H1 (cell line): ENCODE results near the gene OTX2. TPM values are rescaled to one million over a fixed set of nuclear protein-coding genes. Genes with fewer than 3 reads are reported as not detected.

Experiments
- CTCF ChIA-PET: fragments of 300-600 bp; sonication (Branson Sonifier 250); formaldehyde crosslinking; loops from one replicate; lab custom pipeline; 2021; ENCODE audit not compliant: partially characterized antibody; lab: Charles Lee
- POLR2A ChIA-PET: fragments of 300-600 bp; sonication (Branson Sonifier 250); formaldehyde crosslinking; loops from one replicate; lab custom pipeline; 2021; ENCODE audit warnings: inconsistent platforms; ENCODE audit not compliant: partially characterized antibody; lab: Charles Lee
- DNase-seq, 2 experiments: peaks; one replicate each; pipeline versions ENCODE4 v3.0.0 to v3.0.0-alpha.2; 2010 to 2022; ENCODE audit warnings: low spot score in 2 of 2, low read depth in 1 of 2, mixed read lengths in 1 of 2
- FAIRE-seq: peaks from 2 replicates; lab custom pipeline; 2011; peaks lifted over from hg19 to GRCh38; lab: Jason Lieb, UNC
- H2AFZ ChIP-seq: 2 replicates; pipeline ENCODE4 v1.8.1; 2012; ENCODE audit warnings: low read length, inconsistent platforms
- H2AK5ac ChIP-seq: 2 replicates; pipeline ENCODE4 v1.6.1; 2013; ENCODE audit warnings: low read depth, low read length
- H2BK120ac ChIP-seq: replicated peaks from 2 replicates; pipeline ENCODE3; 2013; ENCODE audit warnings: low read depth, low read length, inconsistent platforms
- H2BK12ac ChIP-seq: 2 replicates; pipeline ENCODE4 v1.6.1; 2013; ENCODE audit warnings: low read depth, low read length
- H2BK15ac ChIP-seq: 2 replicates; pipeline ENCODE4 v1.6.1; 2013; ENCODE audit warnings: low read length
- H2BK20ac ChIP-seq: 2 replicates; pipeline ENCODE4 v1.6.1; 2013; ENCODE audit warnings: low read length
- H2BK5ac ChIP-seq: 2 replicates; pipeline ENCODE4 v1.6.1; 2013; ENCODE audit warnings: low read depth, low read length
- H3K14ac ChIP-seq: 2 replicates; pipeline ENCODE4 v1.6.1; 2013; ENCODE audit warnings: inconsistent platforms; ENCODE audit not compliant: insufficient read length
- H3K18ac ChIP-seq: 2 replicates; pipeline ENCODE4 v1.6.1; 2013; ENCODE audit warnings: low read length; ENCODE audit errors: extremely low read depth
- H3K23ac ChIP-seq: 2 replicates; pipeline ENCODE4 v1.6.1; 2013; ENCODE audit warnings: inconsistent platforms; ENCODE audit not compliant: insufficient read length
- H3K23me2 ChIP-seq: 2 replicates; pipeline ENCODE4 v1.6.1; 2013; ENCODE audit warnings: low read depth, low read length
- H3K27ac ChIP-seq: 2 replicates; pipeline ENCODE4 v1.6.1; 2011; ENCODE audit warnings: low read depth, low read length, inconsistent platforms
- H3K27me3 ChIP-seq, 4 experiments: replicated peaks in 1 of 4; 1 replicate in 1 of 4; 2 replicates in 3 of 4; pipeline versions ENCODE4 v1.6.1 to v1.8.1; 2011 to 2013; ENCODE audit warnings: low read length in 3 of 4, mild to moderate bottlenecking in 3 of 4, inconsistent platforms in 2 of 4, mixed read lengths in 2 of 4, moderate library complexity in 1 of 4; ENCODE audit not compliant: control insufficient read depth in 3 of 4, insufficient read depth in 3 of 4; ENCODE audit errors: extremely low read depth in 1 of 4
- H3K36me3 ChIP-seq, 4 experiments: 2 replicates each; pipeline versions ENCODE4 v1.6.1 to v1.8.1; 2011 to 2013; ENCODE audit warnings: mild to moderate bottlenecking in 4 of 4, low read length in 3 of 4, moderate library complexity in 2 of 4, control low read depth in 1 of 4, inconsistent platforms in 1 of 4; ENCODE audit not compliant: insufficient read depth in 4 of 4, control insufficient read depth in 2 of 4
- H3K4ac ChIP-seq: replicated peaks from 2 replicates; pipeline ENCODE3; 2013; ENCODE audit warnings: low read length, low read depth, mixed read lengths, inconsistent platforms; ENCODE audit not compliant: insufficient read length
- H3K4me1 ChIP-seq, 4 experiments: replicated peaks in 1 of 4; 1 replicate in 1 of 4; 2 replicates in 3 of 4; pipeline versions ENCODE4 v1.6.1 to v1.8.1; 2011 to 2013; ENCODE audit warnings: low read length in 3 of 4, inconsistent platforms in 2 of 4, mixed read lengths in 1 of 4; ENCODE audit not compliant: insufficient read depth in 4 of 4, control insufficient read depth in 3 of 4
- H3K4me2 ChIP-seq, 2 experiments: 2 replicates each; pipeline versions ENCODE4 v1.6.1 to v1.8.1; 2011 to 2013; ENCODE audit warnings: low read depth in 2 of 2, low read length in 2 of 2, control low read depth in 1 of 2, inconsistent platforms in 1 of 2, mild to moderate bottlenecking in 1 of 2; ENCODE audit not compliant: insufficient read depth in 1 of 2
- H3K4me3 ChIP-seq, 4 experiments: fragments of 200-600, 300-600 bp in 1 of 4; sonication (generic), shearing (Covaris generic), sonication (Bioruptor Twin) in 1 of 4; 2 replicates each; pipeline versions ENCODE4 v1.5.1 to v1.8.1; 2011 to 2016; ENCODE audit warnings: low read length in 4 of 4, low read depth in 3 of 4, control low read depth in 2 of 4, inconsistent platforms in 2 of 4, mild to moderate bottlenecking in 2 of 4, mixed read lengths in 1 of 4, moderate library complexity in 1 of 4; ENCODE audit not compliant: insufficient read depth in 2 of 4; ENCODE audit errors: extremely low read depth in 1 of 4
- H3K56ac ChIP-seq: replicated peaks from 2 replicates; pipeline ENCODE3; 2013; ENCODE audit warnings: low read depth, mild to moderate bottlenecking, mixed read lengths, low read length, inconsistent platforms; ENCODE audit not compliant: insufficient read length
- H3K79me1 ChIP-seq: 2 replicates; pipeline ENCODE4 v1.6.1; 2013; ENCODE audit warnings: low read depth, low read length, control low read depth
- H3K79me2 ChIP-seq, 2 experiments: 2 replicates each; pipeline versions ENCODE4 v1.6.1 to v1.8.1; 2012 to 2013; ENCODE audit warnings: low read length in 2 of 2, mild to moderate bottlenecking in 2 of 2, inconsistent platforms in 1 of 2; ENCODE audit not compliant: insufficient read depth in 2 of 2, control insufficient read depth in 1 of 2
- H3K9ac ChIP-seq, 4 experiments: replicated peaks in 1 of 4; 1 replicate in 1 of 4; 2 replicates in 3 of 4; pipeline versions ENCODE4 v1.6.1 to v1.8.1; 2011 to 2013; ENCODE audit warnings: low read depth in 3 of 4, low read length in 3 of 4, control low read depth in 2 of 4, mild to moderate bottlenecking in 2 of 4, moderate library complexity in 2 of 4, inconsistent platforms in 1 of 4; ENCODE audit errors: extremely low read depth in 1 of 4
- H3K9me3 ChIP-seq, 2 experiments: 2 replicates each; pipeline versions ENCODE4 v1.6.1 to v1.8.1; 2012 to 2013; ENCODE audit warnings: mild to moderate bottlenecking in 2 of 2, moderate library complexity in 2 of 2, control low read depth in 1 of 2, inconsistent platforms in 1 of 2, low read depth in 1 of 2, low read length in 1 of 2, mixed read lengths in 1 of 2; ENCODE audit not compliant: insufficient read depth in 2 of 2
- H4K20me1 ChIP-seq, 2 experiments: replicated peaks in 1 of 2; 2 replicates each; pipeline versions ENCODE3 to v1.8.1; 2011 to 2013; ENCODE audit warnings: inconsistent platforms in 2 of 2, low read length in 2 of 2, mild to moderate bottlenecking in 1 of 2; ENCODE audit not compliant: insufficient read depth in 2 of 2, control insufficient read depth in 1 of 2
- H4K5ac ChIP-seq: 2 replicates; pipeline ENCODE4 v1.6.1; 2013; ENCODE audit warnings: low read length, low read depth, mixed read lengths, inconsistent platforms; ENCODE audit not compliant: insufficient read length
- H4K8ac ChIP-seq: 2 replicates; pipeline ENCODE4 v1.8.0; 2013; ENCODE audit warnings: mild to moderate bottlenecking, moderate library complexity, low read length, inconsistent platforms; ENCODE audit not compliant: insufficient read depth; ENCODE audit errors: extremely low read depth
- H4K91ac ChIP-seq: replicated peaks from 2 replicates; pipeline ENCODE3; 2013; ENCODE audit warnings: low read length, mixed read lengths, inconsistent platforms; ENCODE audit not compliant: insufficient read length
- BCL11A ChIP-seq, 2 experiments: IDR thresholded peaks; one replicate each; pipeline ENCODE4 v1.6.1; 2011; ENCODE audit warnings: low read depth in 2 of 2, low read length in 2 of 2, mild to moderate bottlenecking in 2 of 2
- CTBP2 ChIP-seq: IDR thresholded peaks from 2 replicates; pipeline ENCODE4 v1.7.0; 2011; ENCODE audit warnings: borderline replicate concordance, mild to moderate bottlenecking, moderate library complexity, mixed read lengths, low read length; ENCODE audit not compliant: insufficient read depth, insufficient read length
- MAFK ChIP-seq: IDR thresholded peaks from 2 replicates; pipeline ENCODE4 v1.6.1; 2012; ENCODE audit warnings: low read depth, mild to moderate bottlenecking, improper control_type of control experiment, low read length
- POU5F1 ChIP-seq: IDR thresholded peaks from 2 replicates; pipeline ENCODE4 v1.6.1; 2011; ENCODE audit warnings: low read depth, mild to moderate bottlenecking, low read length, moderate library complexity
- RFX5 ChIP-seq: IDR thresholded peaks from 2 replicates; pipeline ENCODE4 v1.6.1; 2011; ENCODE audit warnings: low read depth, low read length, improper control_type of control experiment, borderline replicate concordance
- WGBS, 2 experiments: shearing (Covaris generic) in 1 of 2; methylation state at CpG; one replicate each; pipeline versions ENCODE4 v1.1.6 to v1.1.7; 2013 to 2015; ENCODE audit warnings: low lambda C conversion rate in 2 of 2, mixed read lengths in 2 of 2, inconsistent platforms in 1 of 2, low coverage in 1 of 2, missing lambda C conversion rate in 1 of 2; ENCODE audit not compliant: insufficient replicate concordance in 2 of 2, insufficient coverage in 1 of 2, insufficient read length in 1 of 2; ENCODE audit errors: extremely low coverage in 1 of 2, missing lambda C conversion rate in 1 of 2; 5-methylcytosine and 5-hydroxymethylcytosine counted together
- polyA plus RNA-seq, 7 experiments: library from polyadenylated mRNA; depleted of rRNA in 3 of 7; stranded (reverse) in 5 of 7; unstranded in 2 of 7; fragments of >200 nt in 5 of 7; fragments of 200-250 nt in 2 of 7; gene quantifications; 1 replicate in 5 of 7; 2 replicates in 1 of 7; 4 replicates in 1 of 7; pipeline versions ENCODE4 v1.2.1 to v1.2.3, GENCODE V29; 2011 to 2013; ENCODE audit warnings: missing spikeins in 2 of 7, mixed read lengths in 2 of 7
- total RNA-seq: library from RNA; stranded (reverse); fragmentation: NEBNext Ultra II Directional; extraction: Animal tissue kit (Norgen Biotek cat#: 25700); gene quantifications from 2 replicates; pipeline ENCODE4 v1.2.1, GENCODE V29; 2021

OTX2 gene
- total and polyA plus RNA-seq, 2 of the 8 experiments (the other 6 are each of a cell fraction or from before 2014, with no cell fraction given), result 33.9 to 155 TPM

DNA sequence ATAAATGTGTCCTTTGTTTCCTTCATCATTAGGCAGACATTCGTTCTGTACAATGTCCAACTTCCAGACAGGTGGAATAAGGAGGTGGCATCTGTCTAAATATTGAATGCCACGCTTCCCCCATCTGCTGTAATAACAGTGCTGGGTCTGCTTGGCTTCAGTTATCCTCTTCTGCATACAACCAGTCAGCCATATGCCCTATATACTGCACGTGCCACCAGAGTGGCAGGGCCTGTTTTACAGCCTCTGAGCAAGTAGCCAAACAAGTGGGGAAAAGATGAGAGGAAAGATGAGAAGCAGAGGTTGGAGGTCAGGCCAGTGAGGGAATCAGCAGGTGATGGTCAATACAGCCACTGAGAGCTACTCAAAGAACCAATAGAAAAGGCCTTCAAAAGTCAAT lies 55.4 kb downstream of the OTX2 start:
- TF ChIP-seq MAFK, result no peak
- no peak for TF ChIP-seq CTBP2
- no peak for TF ChIP-seq BCL11A (IDR thresholded peaks at IDR 0.05; ENCODE audit: low read depth in 2 of 2, low read length in 2 of 2)
- TF ChIP-seq POU5F1, result no peak
- TF ChIP-seq RFX5, result no peak

More for the DNA sequence above, 55.4 kb downstream of the OTX2 start:
- no peaks in the 10 kb centered on the region; a peak in 1 of 7 replicates for H3K27me3 ChIP-seq
- no peak for DNase-seq
- peaks cover 0 to 10% (median 4%) of the 10 kb centered on the region in 4 experiments; a peak in 5 of 7 replicates for H3K4me1 ChIP-seq
- H2AFZ ChIP-seq, result no peak overlapping the region
- no peaks in the 10 kb centered on the region for H4K20me1 ChIP-seq
- no peak overlapping the region for H3K27ac ChIP-seq
- H3K9me3 ChIP-seq, result no peaks in the 10 kb centered on the region
- H3K9ac ChIP-seq, result no peak overlapping the region
- H3K79me1 ChIP-seq, result no peaks in the 10 kb centered on the region
- H2BK15ac ChIP-seq, result no peak overlapping the region
- ChIA-PET CTCF (interaction anchor here (1.4 kb wide), 1 partner anchor 11 kb away, joined by 4 read pairs; no protein-coding TSS in a partner anchor), POLR2A (no interaction called here)
- H3K23me2 ChIP-seq, result no peaks in the 10 kb centered on the region; the same call in 1 of the 2 replicates
- no peak overlapping the region for H3K23ac ChIP-seq
- no peak overlapping the region for H3K4me2 ChIP-seq
- H2BK20ac ChIP-seq, result no peak overlapping the region
- H2BK5ac ChIP-seq, result no peak overlapping the region
- H4K8ac ChIP-seq, result no peak overlapping the region
- no peaks in the 10 kb centered on the region for H3K79me2 ChIP-seq
- H4K5ac ChIP-seq, result no peak overlapping the region
- H3K4me3 ChIP-seq, result no peak overlapping the region
- no peak overlapping the region for H3K56ac ChIP-seq
- no peak overlapping the region for H3K18ac ChIP-seq
- no peak overlapping the region for H2BK12ac ChIP-seq
- H3K14ac ChIP-seq, result no peak overlapping the region
- no peak overlapping the region for H2AK5ac ChIP-seq
- FAIRE-seq, result no peak
- no peak overlapping the region for H2BK120ac ChIP-seq
- H3K36me3 ChIP-seq, result no peaks in the 10 kb centered on the region
- 74% methylated on average over 3 of the region's 3 CpGs; no CpG with 5 or more reads in 1 of the 2 experiments for WGBS, 2 experiments
- no peak overlapping the region for H3K4ac ChIP-seq
- H4K91ac ChIP-seq, result no peak overlapping the region
